K562 (cell line): ENCODE data around the gene CDC45. TPM values are rescaled to one million over a fixed set of nuclear protein-coding genes. Genes with fewer than 3 reads are reported as not detected.

ENCODE experiments used
- ATF3 ChIP-seq, 2 experiments: fragments of 450-650 bp in 1 of 2; sonication (generic) in 1 of 2; formaldehyde crosslinking in 1 of 2; IDR thresholded peaks in 1 of 2; conservative IDR thresholded peaks in 1 of 2; 2 replicates each; pipeline versions ENCODE4 v1.6.1 to v1.8.1; 2016 to 2023; ENCODE audit warnings: mild to moderate bottlenecking in 2 of 2, moderate library complexity in 2 of 2, inconsistent platforms in 1 of 2, missing genetic modification reagents in 1 of 2
- BACH1 ChIP-seq: fragments of 200-800 bp; sonication (Bioruptor generic); IDR thresholded peaks from 2 replicates; pipeline ENCODE4 v1.6.1; 2016; ENCODE audit warnings: missing genetic modification characterization, missing compliant biosample characterization
- BRF1 ChIP-seq: IDR thresholded peaks from 3 replicates; pipeline ENCODE4 v1.6.1; 2011; ENCODE audit warnings: borderline replicate concordance, mild to moderate bottlenecking; ENCODE audit not compliant: insufficient read length; ENCODE audit errors: extremely low read depth
- CBX1 ChIP-seq: sonication (generic); IDR thresholded peaks from 2 replicates; pipeline ENCODE4 v1.6.1; 2016; ENCODE audit warnings: antibody characterized with exemption, low read depth, mild to moderate bottlenecking
- ETV1 ChIP-seq: fragments of 450-650 bp; conservative IDR thresholded peaks from 2 replicates; pipeline ENCODE4 v1.6.1; 2016; ENCODE audit warnings: missing genetic modification characterization, control low read depth, low read depth, missing compliant biosample characterization
- EWSR1 ChIP-seq: fragments of 450-650 bp; IDR thresholded peaks from 2 replicates; pipeline ENCODE4 v1.6.1; 2018; ENCODE audit warnings: borderline replicate concordance, mild to moderate bottlenecking, low read depth, moderate library complexity; ENCODE audit not compliant: partially characterized antibody
- ILF3 ChIP-seq: fragments of 450-650 bp; IDR thresholded peaks from 2 replicates; pipeline ENCODE4 v1.6.1; 2018; ENCODE audit warnings: antibody characterized with exemption, mild to moderate bottlenecking, moderate library complexity, borderline replicate concordance
- SIRT6 ChIP-seq: IDR thresholded peaks from one replicate; pipeline ENCODE4 v1.6.1; 2012; ENCODE audit warnings: low read depth, mild to moderate bottlenecking, control low read depth, inconsistent platforms, low read length, moderate library complexity
- THRA ChIP-seq: fragments of 450-650 bp; IDR thresholded peaks from 2 replicates; pipeline ENCODE4 v1.6.1; 2017; ENCODE audit warnings: mild to moderate bottlenecking, moderate library complexity
- ZBTB17 ChIP-seq: fragments of 450-650 bp; formaldehyde crosslinking; IDR thresholded peaks from 2 replicates; pipeline ENCODE4 v1.4.0; 2020; ENCODE audit warnings: mild to moderate bottlenecking
- polyA plus RNA-seq, 8 experiments: library from polyadenylated mRNA; depleted of rRNA in 4 of 8; stranded (reverse) in 5 of 8; unstranded in 3 of 8; fragments of >200 nt; fragmentation: Nextera tagmentation in 2 of 8; fragmentation: Illumina TruSeq in 1 of 8; extraction: Ambion mirVana in 2 of 8; extraction: Trizol in 1 of 8; gene quantifications; 2 replicates each; pipeline versions ENCODE4 v1.2.1 to v1.2.3, GENCODE V29; 2011 to 2014; ENCODE audit warnings: inconsistent platforms in 1 of 8, missing spikeins in 1 of 8
- total RNA-seq, 7 experiments: library from RNA; depleted of rRNA in 6 of 7; stranded (reverse); fragments of >200 nt in 6 of 7; fragmentation: Illumina TruSeq in 2 of 7; extraction: Trizol in 2 of 7; gene quantifications; 2 replicates each; pipeline versions ENCODE4 v1.2.1 to v1.2.3, GENCODE V29; 2011 to 2021; ENCODE audit warnings: low replicate concordance in 1 of 7
- TF ChIP-seq, protein P1 (sequence below): sonication (generic); formaldehyde crosslinking; IDR thresholded peaks from 2 replicates; pipeline ENCODE4 v1.4.0; 2020; ENCODE audit warnings: mild to moderate bottlenecking, missing genetic modification reagents
- TF ChIP-seq, protein P2 (sequence below): fragments of 450-650 bp; IDR thresholded peaks from 2 replicates; pipeline ENCODE4 v1.6.1; 2018; ENCODE audit not compliant: partially characterized antibody
- TF ChIP-seq, protein P3 (sequence below): IDR thresholded peaks from 2 replicates; pipeline ENCODE4 v1.6.1; 2014; ENCODE audit warnings: antibody characterized with exemption

Gene CDC45
- total and polyA plus RNA-seq, 9 of the 15 experiments (the other 6 are each of a cell fraction or from before 2014, with no cell fraction given): 251 to 580 (median 410) TPM

- TF ChIP-seq, protein P1, sequence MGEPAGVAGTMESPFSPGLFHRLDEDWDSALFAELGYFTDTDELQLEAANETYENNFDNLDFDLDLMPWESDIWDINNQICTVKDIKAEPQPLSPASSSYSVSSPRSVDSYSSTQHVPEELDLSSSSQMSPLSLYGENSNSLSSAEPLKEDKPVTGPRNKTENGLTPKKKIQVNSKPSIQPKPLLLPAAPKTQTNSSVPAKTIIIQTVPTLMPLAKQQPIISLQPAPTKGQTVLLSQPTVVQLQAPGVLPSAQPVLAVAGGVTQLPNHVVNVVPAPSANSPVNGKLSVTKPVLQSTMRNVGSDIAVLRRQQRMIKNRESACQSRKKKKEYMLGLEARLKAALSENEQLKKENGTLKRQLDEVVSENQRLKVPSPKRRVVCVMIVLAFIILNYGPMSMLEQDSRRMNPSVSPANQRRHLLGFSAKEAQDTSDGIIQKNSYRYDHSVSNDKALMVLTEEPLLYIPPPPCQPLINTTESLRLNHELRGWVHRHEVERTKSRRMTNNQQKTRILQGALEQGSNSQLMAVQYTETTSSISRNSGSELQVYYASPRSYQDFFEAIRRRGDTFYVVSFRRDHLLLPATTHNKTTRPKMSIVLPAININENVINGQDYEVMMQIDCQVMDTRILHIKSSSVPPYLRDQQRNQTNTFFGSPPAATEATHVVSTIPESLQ (CRISPR knock-in tag): no peak
- TF ChIP-seq ATF3 (IDR thresholded peaks at IDR 0.05): no peak; the same call in 1 of the 2 replicates
- peak; percentile 97 for TF ChIP-seq ATF3 (CRISPR knock-in tag; conservative IDR thresholded peaks at IDR 0.05)
- no peak for TF ChIP-seq ILF3
- peak; percentile 68 for TF ChIP-seq ZBTB17 (CRISPR knock-in tag)
- TF ChIP-seq SIRT6: peak; percentile 77
- TF ChIP-seq, protein P2, sequence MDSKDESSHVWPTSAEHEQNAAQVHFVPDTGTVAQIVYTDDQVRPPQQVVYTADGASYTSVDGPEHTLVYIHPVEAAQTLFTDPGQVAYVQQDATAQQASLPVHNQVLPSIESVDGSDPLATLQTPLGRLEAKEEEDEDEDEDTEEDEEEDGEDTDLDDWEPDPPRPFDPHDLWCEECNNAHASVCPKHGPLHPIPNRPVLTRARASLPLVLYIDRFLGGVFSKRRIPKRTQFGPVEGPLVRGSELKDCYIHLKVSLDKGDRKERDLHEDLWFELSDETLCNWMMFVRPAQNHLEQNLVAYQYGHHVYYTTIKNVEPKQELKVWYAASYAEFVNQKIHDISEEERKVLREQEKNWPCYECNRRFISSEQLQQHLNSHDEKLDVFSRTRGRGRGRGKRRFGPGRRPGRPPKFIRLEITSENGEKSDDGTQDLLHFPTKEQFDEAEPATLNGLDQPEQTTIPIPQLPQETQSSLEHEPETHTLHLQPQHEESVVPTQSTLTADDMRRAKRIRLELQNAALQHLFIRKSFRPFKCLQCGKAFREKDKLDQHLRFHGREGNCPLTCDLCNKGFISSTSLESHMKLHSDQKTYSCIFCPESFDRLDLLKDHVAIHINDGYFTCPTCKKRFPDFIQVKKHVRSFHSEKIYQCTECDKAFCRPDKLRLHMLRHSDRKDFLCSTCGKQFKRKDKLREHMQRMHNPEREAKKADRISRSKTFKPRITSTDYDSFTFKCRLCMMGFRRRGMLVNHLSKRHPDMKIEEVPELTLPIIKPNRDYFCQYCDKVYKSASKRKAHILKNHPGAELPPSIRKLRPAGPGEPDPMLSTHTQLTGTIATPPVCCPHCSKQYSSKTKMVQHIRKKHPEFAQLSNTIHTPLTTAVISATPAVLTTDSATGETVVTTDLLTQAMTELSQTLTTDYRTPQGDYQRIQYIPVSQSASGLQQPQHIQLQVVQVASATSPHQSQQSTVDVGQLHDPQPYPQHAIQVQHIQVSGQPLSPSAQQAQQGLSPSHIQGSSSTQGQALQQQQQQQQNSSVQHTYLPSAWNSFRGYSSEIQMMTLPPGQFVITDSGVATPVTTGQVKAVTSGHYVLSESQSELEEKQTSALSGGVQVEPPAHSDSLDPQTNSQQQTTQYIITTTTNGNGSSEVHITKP: peak; percentile 39
- TF ChIP-seq BRF1: no peak
- TF ChIP-seq CBX1: peak; percentile 92
- TF ChIP-seq THRA: no peak
- no peak for TF ChIP-seq BACH1 (tag)
- no peak for TF ChIP-seq ETV1
- TF ChIP-seq, protein P3, sequence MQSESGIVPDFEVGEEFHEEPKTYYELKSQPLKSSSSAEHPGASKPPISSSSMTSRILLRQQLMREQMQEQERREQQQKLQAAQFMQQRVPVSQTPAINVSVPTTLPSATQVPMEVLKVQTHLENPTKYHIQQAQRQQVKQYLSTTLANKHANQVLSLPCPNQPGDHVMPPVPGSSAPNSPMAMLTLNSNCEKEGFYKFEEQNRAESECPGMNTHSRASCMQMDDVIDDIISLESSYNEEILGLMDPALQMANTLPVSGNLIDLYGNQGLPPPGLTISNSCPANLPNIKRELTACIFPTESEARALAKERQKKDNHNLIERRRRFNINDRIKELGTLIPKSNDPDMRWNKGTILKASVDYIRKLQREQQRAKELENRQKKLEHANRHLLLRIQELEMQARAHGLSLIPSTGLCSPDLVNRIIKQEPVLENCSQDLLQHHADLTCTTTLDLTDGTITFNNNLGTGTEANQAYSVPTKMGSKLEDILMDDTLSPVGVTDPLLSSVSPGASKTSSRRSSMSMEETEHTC: peak; percentile 85
- TF ChIP-seq EWSR1: no peak
Measured at GRCh38 chr22:19447330-19448075, 32.2 kb upstream of the CDC45 start, which contains the start of gene C22orf39 (continued).
